ENCODE results near the gene TMIGD3.

The TMIGD3 gene

DNA sequence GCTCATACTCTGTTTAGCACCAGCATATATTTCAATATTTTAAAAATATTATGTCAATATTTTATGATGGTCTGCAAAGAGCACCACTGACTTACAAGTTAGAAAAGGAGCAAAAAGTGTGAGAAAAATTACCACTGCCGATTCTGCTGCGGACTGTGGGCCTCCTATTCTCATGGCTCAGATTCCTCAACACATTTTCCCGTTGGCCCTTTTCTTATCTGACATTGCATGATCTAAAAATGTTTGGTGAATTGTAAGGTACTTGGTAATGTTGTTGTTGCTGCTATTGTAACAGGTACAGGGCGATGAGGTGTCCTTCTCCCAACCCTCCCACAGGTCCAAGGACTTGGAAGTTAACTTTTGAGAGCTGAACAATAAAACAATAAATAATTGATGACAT lies 28.9 kb downstream of the TMIGD3 start:
- no peak for DNase-seq

DNA sequence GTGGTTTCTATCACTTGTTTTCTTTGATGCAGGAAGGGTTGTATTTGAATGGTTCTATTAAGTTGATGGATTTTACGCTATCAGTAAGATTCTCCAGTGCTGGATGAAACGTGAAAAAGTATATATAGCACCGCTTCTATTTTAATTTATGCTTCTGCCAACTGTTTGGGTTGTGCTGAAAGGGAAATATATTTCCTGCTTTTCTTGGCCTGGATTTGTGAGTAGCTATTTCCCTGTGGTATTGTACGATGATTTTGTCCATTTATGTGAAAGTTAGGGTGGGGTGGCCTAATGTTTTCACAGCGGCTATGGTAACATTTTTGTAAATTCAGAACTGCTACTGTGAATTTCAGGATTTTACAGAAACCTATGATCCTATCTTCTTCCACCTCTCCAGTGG lies 29.3 kb downstream of the TMIGD3 start:
- no peak for DNase-seq

DNA sequence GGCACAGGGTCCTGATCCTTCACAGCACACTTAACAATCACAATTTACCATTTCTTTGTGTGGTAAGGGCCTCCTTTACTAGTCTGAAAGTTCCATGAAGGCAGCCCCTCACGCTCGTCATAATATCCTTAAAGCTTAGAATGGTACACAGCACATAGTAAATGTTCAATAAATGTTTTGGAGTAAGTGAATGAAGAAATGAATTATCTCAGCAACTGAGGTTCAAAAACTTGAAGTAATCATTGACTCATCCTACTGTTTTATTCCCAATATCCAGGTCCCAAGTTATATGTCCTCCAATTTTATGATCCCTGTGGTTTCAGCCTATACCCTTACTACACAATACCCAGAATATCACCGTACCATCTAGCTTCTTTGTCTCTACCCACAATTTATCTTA lies 31.9 kb downstream of the TMIGD3 start:
- DNase-seq, result no peak

DNA sequence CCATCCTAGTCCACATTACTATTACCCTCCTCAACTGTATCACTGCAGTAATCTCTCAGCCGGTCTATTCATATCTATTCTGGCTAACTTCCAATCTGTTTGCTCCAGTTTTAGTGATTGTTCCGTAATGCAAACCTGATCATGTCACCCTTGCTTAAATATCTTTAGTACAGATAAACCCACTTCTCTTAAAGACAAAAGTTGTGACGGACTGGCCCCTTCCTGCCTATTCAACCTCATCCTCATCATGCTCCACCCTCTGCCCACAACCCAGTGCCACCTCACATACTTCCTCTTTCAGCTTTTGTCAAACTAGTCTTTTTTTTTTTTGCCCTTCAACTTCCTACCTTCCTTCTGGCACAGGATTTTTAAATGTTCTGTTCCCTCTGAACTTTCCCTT lies 32.4 kb downstream of the TMIGD3 start:
- no peak for DNase-seq

DNA sequence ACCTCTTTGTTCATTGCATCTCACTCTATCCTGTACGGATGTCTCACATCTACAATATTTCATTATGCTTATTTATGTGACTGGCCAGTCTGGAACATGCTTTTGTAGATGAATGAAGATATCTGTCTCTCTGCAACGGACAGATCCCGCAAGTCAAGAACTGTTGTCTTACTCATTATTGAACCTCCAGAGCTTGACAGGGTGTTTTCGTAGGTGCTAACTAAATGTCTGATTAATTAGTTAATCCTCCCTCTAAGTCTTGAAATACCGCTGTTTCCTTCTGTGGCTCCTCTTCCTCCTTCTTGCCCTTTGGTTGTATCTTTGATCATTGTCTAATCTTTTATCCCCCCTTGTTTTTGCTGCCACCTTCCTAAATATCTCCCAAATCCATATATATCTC lies 32.8 kb downstream of the TMIGD3 start:
- DNase-seq, result no peak

DNA sequence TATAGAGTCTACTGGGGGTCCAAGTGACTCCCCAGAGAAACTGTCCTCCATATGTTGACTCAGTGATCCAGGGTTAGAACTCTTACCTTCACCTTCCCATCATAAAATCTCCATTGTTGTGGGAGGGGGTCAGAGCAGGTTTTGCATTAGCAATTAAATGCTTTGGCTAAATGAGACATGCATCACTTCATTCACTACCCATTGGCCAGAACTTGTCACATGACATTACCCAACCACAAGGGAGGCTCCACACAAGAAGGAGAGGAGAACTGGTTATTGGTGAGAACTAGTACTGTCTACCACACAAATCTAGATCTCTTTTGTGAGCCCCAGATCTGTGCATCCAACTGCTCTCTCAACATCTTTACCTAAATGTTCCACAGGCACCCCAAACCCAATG lies 33.9 kb downstream of the TMIGD3 start:
- no peak for DNase-seq

DNA sequence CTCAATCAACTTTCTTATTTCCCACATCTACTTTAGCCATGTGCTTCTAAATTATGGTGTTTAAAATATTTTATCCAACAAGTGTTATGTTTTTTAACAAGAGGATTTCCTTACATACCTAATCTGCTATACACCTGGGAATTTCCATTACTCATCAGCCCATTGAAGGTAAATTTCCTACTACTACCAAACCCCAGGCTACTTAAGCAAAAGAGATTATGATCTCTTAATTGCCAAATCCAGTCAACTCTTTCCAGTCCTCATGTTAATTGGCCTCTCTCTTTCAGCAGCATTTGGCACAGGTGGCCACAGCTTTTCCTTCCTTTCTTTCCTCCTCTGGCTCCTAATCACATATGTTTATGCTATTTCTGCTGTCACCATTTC lies 34.7 kb downstream of the TMIGD3 start:
- peak; percentile 27 to 63 for DNase-seq

DNA sequence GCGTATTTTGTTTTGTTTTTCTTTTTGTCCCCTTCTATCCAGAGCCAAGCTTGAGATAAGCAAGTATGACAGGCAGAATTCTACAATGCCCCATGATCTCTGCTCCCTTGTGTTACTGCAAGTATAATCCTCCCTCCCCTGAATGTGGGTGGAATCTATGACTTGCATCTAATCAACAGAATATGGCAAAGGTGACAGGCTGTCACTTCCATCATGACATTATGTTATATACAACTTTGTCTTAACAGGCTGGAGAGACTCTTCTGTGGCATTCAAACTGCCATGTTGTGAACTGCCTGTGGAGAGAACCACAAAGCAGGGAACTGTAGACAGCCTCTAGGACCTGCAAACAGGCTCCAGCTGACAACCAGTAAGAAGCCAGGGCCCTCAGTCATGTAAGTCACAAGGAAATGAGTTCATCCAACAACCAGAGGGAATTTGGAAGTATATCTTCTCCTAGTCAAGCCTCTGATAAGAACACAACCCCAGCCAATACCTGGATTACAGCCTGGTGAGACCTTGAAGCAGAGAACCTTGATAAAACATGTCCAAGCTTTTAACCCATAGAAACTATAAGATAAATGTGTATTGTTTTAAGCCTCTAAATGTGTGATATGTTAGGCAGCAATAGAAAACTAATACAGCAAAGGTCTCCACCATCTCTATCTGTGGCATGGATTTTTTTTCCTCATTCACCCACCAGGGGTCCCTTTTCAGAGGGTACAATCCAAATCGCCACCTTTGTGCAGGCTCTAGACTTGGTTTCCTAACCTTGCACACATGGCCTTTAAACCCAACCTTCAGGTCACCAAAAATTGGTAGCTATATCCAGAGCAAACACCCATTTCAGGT lies 35.3 kb downstream of the TMIGD3 start:
- no peak for DNase-seq

DNA sequence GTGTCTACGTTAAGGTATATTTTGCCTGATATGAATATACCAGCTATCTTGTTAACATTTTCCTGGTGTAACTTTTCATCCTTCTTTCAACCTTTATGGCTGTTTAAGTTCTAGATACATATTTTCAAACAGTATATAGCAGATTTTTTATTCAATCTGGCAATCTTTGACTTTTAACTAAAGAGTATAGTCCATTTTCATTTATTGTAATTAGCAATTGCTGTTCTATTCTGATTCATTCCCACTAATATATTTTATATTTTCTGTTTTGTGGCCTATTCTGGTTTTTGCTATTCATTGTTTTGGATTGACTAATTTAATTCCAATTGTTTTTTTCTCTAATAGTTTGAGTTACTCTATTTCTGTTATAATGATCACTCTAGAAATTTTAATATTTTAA lies 37.0 kb downstream of the TMIGD3 start:
- no peak for DNase-seq

DNA sequence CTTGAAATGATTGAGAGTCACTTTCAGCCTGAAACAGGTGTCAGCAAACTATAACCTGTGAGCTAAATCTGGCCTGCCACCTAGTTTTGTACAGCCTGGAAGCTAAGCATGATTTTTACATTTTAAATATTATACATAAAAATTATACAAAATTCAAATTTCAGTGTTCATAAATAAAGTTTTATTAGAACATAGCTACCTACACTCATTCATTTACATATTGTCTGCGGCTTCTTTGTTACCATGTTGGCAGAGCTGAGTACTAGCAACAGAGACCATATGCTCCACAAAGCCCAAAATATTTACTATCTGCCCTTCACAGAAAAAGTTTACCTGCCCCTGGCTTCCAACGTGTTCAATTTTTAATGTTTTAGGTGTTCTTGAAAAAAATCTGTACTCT lies 37.7 kb downstream of the TMIGD3 start:
- DNase-seq, result no peak

DNA sequence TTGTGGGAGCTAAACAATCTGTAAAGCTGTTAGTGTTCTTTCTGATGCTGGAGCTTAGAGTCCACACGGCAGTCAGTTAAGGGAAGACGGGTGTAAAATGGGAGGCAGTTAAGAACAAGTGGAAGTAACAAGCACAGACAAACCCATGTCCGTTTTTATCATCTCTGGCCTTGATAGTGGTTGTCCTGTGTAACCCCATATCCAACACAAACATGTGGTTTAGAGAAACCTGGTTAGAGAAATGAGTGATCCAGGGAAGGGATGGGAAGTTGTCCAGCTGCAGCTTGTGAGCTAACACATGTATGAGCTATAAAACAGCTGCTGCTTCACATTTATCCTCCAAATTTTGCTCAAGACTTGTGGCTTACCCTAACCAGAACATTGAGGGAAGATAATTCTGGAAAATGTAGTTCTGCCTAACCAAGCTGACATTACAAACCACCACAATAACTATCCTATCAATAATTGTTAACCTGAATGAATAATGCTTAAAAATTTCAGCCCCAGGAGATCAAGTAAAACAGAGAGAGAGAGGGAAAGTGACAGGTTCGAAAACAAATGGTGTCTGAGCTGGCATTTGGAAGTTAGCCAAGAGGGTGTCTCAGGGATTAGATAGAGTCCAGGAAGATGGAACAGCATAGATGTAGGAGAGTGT lies 40.3 kb downstream of the TMIGD3 start:
- peak in 1 of 2 experiments; percentile 37 for DNase-seq

DNA sequence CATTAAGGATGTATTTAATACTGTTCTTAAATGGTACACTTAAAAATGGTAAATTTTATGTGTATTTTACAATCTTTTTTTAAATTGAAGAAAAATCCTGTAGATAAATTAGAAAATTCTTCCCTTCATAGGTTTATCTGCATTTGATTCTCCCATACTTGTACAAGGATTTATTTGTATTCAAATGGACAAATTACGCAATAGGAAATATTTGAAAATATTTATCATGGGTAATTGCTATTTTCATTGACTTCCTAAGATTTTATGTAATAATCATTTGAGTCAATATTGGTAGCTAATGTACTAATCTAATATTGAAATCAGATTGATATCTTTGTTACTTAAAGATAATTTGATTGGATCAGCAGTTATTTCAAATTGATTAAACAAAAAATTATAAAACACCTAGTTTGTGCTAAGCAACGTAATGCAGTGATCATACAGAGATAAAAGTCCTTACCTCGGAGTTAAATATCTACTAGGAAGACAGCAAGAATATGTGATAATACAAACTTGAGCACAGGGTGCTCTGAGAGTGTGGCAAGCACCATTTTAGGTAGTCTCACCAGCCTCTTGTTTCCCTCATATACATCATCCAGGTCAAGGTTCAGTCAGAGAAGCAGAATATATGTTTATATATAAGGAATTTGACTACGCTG lies 40.9 kb downstream of the TMIGD3 start:
- DNase-seq, result no peak

DNA sequence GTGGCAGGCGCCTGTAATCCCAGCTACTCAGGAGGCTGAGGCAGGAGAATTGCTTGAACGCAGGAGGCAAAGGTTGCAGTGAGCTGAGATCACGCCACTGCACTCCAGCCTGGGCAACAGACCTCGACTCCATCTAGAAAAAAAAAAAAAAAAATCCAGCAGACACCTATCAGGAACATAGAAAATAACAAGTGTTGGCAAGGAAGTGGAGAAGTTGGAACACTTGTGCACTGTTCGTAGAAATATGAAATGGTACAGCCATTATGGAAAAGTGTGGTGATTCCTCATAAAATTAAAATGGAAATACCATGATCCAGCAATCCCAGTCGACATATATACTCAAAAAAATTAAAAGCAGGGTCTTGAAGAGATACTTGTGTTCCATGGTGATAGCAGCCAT lies 41.7 kb downstream of the TMIGD3 start:
- no peak for DNase-seq

DNA sequence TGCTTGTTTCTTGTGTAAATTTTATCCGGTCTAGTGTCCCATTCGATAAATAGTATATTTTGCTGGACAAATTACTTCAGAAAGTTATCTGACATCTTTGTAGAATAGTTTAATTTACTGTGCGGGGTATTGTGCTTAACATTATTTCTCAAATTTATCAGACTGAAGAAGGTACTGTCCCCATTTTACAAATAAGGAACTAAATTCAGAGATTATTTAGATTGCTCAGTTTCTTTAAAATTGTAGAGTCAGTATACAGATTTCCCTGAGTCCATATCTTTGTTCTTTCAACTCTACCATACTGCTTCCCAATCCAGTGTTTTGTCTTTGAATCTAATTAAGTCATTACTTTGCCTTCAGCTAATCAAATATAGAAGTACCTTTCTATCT lies 47.8 kb downstream of the TMIGD3 start:
- DNase-seq, result no peak

DNA sequence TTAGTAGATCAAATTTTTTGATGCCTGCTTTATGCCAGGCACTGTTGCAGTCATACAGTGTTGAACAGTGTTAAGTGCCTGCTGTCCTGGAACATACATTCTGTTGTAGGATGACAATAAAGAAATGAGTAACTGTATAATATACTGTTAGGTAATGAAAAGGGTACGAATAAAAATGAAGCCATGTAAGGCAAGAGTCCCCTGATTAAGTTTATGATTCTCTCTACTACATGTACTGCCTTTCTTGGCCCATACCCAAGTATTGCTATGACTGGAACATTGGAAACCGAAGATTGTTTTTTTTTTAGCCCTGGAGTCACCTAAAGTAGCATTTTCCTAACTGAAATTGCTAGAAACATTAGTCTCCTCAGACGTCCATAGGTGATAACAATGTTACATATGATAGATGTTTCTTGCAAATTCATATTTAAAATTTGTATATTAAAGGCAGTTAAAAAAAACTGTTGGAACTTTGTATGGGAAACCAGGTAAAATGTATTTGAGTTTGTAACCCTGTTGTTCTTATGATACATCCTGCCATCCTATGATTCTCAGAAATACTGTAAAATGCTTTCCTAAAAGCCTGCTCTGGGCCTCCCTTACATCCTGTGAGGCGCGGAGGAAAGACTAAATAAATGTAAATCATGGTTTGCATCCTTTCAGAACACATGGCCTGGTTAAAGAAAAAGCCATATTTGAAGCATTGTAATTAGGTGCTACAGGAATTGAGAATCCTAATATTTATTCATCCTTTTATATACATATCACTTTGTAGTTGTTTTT lies 48.4 kb downstream of the TMIGD3 start:
- no peak for DNase-seq

DNA sequence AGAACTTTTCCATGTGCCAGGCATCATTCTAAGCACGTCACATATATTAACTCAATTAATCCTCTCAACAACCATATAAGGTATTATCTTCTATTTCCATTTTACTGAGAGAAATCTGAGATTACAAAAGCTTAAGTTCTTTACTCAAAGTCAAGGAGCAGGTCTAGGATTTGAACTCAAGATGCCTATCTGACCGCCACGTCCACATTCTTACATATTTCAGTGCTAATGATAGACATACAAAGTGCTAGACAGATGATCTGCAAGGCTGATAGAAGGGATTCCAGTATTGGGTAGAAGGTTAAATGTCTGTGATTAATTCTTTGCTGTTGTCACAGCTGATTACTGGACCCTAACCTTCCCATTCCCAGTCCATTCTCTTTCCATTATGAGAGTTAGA lies 49.7 kb downstream of the TMIGD3 start:
- no peak for DNase-seq

DNA sequence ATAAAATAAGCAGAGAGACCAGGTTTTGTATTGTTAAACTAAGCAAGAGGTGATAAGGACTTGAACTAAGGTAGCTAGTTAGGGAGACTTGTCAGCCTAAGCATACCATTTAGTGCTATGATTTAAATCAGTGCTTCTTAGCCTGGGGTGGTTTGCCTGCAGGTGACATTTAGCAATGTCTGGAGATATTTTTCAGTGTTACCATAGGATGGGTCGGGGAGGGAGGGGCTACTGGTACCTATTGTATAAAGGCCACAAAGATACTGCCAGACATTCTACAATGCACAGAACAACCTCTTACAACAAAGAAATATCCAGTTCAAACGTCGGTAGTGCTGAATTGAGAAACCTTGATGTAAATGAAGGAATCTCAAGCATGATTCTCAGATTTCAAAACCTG lies 50.9 kb downstream of the TMIGD3 start:
- no peak for DNase-seq

DNA sequence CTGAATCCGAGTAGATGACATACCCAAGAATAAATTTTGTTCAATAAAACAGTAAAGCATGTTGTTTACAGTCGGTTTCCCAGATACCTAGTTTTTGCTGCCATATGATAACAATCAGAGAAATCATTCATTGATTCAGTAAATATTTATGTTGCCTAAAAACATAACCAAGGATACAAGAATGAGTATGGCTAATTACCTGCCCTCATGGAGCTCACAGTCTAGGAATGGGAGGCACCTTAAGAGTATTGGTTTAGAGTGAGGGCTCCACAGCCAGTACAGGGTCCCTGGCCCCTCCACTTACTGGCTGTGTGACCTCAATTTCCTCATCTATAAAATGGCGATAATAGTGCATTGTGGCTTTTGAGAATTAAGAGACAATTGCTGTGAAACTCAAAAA lies 53.2 kb downstream of the TMIGD3 start:
- DNase-seq, result no peak

DNA sequence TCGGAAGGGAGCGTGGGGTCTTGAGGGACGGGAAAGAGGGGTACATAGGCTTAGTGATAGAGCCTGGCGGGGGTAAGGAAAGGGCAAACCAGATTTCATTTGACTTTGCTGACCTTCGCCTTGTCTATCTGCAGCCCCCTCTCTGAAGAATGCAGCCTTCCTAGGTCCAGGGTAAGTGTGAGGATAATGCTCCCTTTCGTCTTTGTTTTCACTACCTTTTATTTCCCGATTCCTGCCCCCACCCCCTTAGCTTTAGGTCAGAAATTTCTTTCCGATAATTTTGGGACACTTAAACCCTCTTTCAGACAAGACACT lies 53.8 kb downstream of the TMIGD3 start:
- DNase-seq, result no peak

DNA sequence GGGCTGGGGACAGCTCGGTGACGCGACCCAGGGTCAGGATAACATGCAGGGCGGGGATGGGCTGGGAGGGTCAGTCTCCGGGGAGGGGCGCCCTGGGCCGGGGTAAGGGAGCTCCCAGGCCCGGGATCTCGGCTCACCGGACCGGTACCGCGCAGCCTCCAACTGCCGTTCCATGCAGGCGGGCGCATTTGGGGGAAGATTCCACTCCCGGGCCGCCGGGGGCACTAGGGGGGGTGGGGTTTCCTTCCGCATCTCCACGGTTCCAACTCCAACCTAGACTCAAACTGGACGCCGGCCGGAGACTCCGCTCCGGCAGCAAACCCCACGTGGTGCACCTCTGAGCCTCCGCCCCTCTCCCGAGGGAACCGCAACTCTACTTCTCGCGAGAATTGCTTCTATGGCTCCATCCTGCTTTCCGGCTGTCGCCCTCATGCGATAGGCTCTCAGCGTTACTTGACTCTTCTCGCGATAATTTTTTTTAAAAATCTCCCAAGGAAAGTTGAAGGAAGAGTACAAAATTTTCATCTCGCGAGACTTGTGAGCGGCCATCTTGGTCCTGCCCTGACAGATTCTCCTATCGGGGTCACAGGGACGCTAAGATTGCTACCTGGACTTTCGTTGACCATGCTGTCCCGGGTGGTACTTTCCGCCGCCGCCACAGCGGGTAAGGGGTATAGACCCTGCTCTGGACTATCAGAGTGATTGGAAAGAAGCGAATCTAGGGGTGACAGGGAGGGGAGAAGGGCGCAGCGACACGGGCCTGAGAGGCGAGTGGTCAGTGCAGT lies 54.3 kb downstream of the TMIGD3 start, which contains the start of the genes ATP5PB and WDR77:
Gene ATP5PB, plus strand, starts transcription at position 547 of the 785 bp plus-strand sequence. Its CDS starts 78 bp downstream, at position 625.
Gene WDR77, minus strand, starts transcription at position 339 of the 785 bp plus-strand sequence. Its CDS starts 87 bp downstream, at position 252.
- DNase-seq, result peak; percentile 95 to 99

DNA sequence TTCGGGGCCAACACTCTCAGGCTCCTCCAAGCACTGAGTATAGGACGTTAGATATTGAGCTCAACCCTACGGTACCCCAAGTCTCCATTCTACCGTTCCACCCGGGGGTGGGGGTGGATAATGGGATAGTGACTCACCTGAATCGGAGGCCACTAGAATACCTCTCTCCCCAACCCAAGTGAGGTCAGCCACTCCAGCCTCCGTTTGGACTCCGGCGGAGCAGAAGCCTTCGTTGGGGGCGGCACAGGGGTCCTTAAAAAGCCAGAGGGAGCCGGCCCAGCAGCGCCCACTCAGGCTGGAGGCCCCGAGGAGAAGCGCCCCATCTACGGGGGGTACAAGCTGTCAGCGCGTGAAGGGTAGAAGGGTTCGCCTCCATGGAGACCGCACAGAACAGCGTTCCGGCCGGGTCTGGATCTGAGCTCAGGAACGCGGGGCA lies 54.9 kb downstream of the TMIGD3 start:
- DNase-seq, result peak in 1 of 2 experiments; percentile 26
